ENCODE data around the gene MRPS23. TPM values are rescaled to one million over a fixed set of nuclear protein-coding genes. Genes with fewer than 3 reads are reported as not detected.

The MRPS23 gene
- total and polyA plus RNA-seq, 2 of the 13 experiments (the other 11 are each of a cell fraction or from before 2014, with no cell fraction given) = 63.2 to 181 TPM

- peak; percentile 74 for TF ChIP-seq KAT8 (CRISPR knock-in tag; IDR thresholded peaks at IDR 0.05)
- TF ChIP-seq ZMYM2 (CRISPR knock-in tag; IDR thresholded peaks at IDR 0.05) = no peak
- TF ChIP-seq JARID2 (CRISPR knock-in tag; IDR thresholded peaks at IDR 0.05; ENCODE audit: insufficient replicate concordance) = no peak
- no peak for TF ChIP-seq DDIT3 (CRISPR knock-in tag; IDR thresholded peaks at IDR 0.05)
- no peak for TF ChIP-seq ZFP36 (IDR thresholded peaks at IDR 0.05; ENCODE audit: borderline replicate concordance, low read depth, low read length, partially characterized antibody)
- no peak for TF ChIP-seq ZNF17 (CRISPR knock-in tag; IDR thresholded peaks at IDR 0.05)
- 0 out of 2 replicates have a peak, but pooled peaks have one; percentile 25 for TF ChIP-seq ZNF512 (CRISPR knock-in tag; IDR thresholded peaks at IDR 0.05)
- no peak for TF ChIP-seq HNRNPL (IDR thresholded peaks at IDR 0.05; ENCODE audit: low read depth, low read length)
- peak; percentile 96 for TF ChIP-seq ZBTB26 (CRISPR knock-in tag; IDR thresholded peaks at IDR 0.05; ENCODE audit: borderline replicate concordance)
- no peak for TF ChIP-seq BATF2 (CRISPR knock-in tag; IDR thresholded peaks at IDR 0.05)
- TF ChIP-seq ZNF740 (CRISPR knock-in tag; IDR thresholded peaks at IDR 0.05) = no peak; the same call in 1 of the 2 replicates
- TF ChIP-seq ATF7 (IDR thresholded peaks at IDR 0.05) = no peak
- TF ChIP-seq ATF7 (CRISPR knock-in tag; IDR thresholded peaks at IDR 0.05) = no peak
- 0 out of 2 replicates have a peak, but pooled peaks have one; percentile 9 for TF ChIP-seq ZNF292 (CRISPR knock-in tag; IDR thresholded peaks at IDR 0.05; ENCODE audit: borderline replicate concordance, low read depth)
- no peak for TF ChIP-seq ZFP90 (CRISPR knock-in tag; IDR thresholded peaks at IDR 0.05; ENCODE audit: borderline replicate concordance)
- TF ChIP-seq ZBTB2 (CRISPR knock-in tag; IDR thresholded peaks at IDR 0.05; ENCODE audit: low read depth) = no peak
- no peak; the same call in none of the 2 replicates for TF ChIP-seq MTERF4 (CRISPR knock-in tag; IDR thresholded peaks at IDR 0.05)
- no peak for TF ChIP-seq MXI1 (IDR thresholded peaks at IDR 0.05; ENCODE audit: borderline replicate concordance, low read depth, low read length)
- no peak for TF ChIP-seq ZNF850 (CRISPR knock-in tag; conservative IDR thresholded peaks at IDR 0.05)
- TF ChIP-seq ZNF335 (CRISPR knock-in tag; IDR thresholded peaks at IDR 0.05) = 0 out of 2 replicates have a peak, but pooled peaks have one; percentile 19
- peak; percentile 87 for TF ChIP-seq ZNF317 (CRISPR knock-in tag; IDR thresholded peaks at IDR 0.05)
- no peak for TF ChIP-seq ZNF816 (CRISPR knock-in tag; IDR thresholded peaks at IDR 0.05; ENCODE audit: borderline replicate concordance)
Measured at GRCh38 chr17:57862694-57863667, 13.1 kb upstream of the MRPS23 start (continued).

All from HepG2 (cell line).